HL-60 (cell line): Measurements from ENCODE around the gene RNU4-1.

Source experiments
- CTCF ChIP-seq: IDR thresholded peaks from one replicate; pipeline ENCODE4 v1.5.1; 2011; ENCODE audit warnings: low read length, control low read depth, inconsistent platforms; ENCODE audit not compliant: insufficient read depth
- GABPA ChIP-seq: IDR thresholded peaks from 2 replicates; pipeline ENCODE4 v1.6.1; 2012; ENCODE audit warnings: low read depth
- POLR2AphosphoS5 ChIP-seq: IDR thresholded peaks from 2 replicates; pipeline ENCODE4 v1.6.1; 2012; ENCODE audit warnings: low read depth
- SPI1 ChIP-seq: IDR thresholded peaks from 2 replicates; pipeline ENCODE4 v1.6.1; 2012; ENCODE audit warnings: low read depth, mild to moderate bottlenecking, borderline replicate concordance
- TF ChIP-seq, protein P1 (sequence below): IDR thresholded peaks from 2 replicates; pipeline ENCODE4 v1.6.1; 2012; ENCODE audit warnings: low read depth; ENCODE audit not compliant: insufficient replicate concordance

- TF ChIP-seq CTCF (no peak), POLR2AphosphoS5 (no peak), GABPA (no peak), SPI1 (no peak)
- TF ChIP-seq, protein P1, sequence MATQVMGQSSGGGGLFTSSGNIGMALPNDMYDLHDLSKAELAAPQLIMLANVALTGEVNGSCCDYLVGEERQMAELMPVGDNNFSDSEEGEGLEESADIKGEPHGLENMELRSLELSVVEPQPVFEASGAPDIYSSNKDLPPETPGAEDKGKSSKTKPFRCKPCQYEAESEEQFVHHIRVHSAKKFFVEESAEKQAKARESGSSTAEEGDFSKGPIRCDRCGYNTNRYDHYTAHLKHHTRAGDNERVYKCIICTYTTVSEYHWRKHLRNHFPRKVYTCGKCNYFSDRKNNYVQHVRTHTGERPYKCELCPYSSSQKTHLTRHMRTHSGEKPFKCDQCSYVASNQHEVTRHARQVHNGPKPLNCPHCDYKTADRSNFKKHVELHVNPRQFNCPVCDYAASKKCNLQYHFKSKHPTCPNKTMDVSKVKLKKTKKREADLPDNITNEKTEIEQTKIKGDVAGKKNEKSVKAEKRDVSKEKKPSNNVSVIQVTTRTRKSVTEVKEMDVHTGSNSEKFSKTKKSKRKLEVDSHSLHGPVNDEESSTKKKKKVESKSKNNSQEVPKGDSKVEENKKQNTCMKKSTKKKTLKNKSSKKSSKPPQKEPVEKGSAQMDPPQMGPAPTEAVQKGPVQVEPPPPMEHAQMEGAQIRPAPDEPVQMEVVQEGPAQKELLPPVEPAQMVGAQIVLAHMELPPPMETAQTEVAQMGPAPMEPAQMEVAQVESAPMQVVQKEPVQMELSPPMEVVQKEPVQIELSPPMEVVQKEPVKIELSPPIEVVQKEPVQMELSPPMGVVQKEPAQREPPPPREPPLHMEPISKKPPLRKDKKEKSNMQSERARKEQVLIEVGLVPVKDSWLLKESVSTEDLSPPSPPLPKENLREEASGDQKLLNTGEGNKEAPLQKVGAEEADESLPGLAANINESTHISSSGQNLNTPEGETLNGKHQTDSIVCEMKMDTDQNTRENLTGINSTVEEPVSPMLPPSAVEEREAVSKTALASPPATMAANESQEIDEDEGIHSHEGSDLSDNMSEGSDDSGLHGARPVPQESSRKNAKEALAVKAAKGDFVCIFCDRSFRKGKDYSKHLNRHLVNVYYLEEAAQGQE, result no peak
Measured at GRCh38 chr12:120292411-120292660, 701 bp downstream of the RNU4-1 start.
